Sigmoid colon (tissue), 4 donors: ENCODE measurements around the gene MRC2.

Experiments
- EP300 ChIP-seq, 4 donors: sonication (generic); formaldehyde crosslinking; IDR thresholded peaks; one replicate each; pipeline ENCODE4 v1.6.1; 2017; ENCODE audit warnings: antibody characterized with exemption in 4 of 4
- POLR2A ChIP-seq, 2 donors: fragments of 450-650 bp; IDR thresholded peaks; one replicate each; pipeline ENCODE4 v1.6.1; 2016; ENCODE audit warnings: antibody characterized with exemption in 2 of 2, mild to moderate bottlenecking in 2 of 2, moderate library complexity in 2 of 2
- POLR2AphosphoS5 ChIP-seq, 4 donors: sonication (generic); formaldehyde crosslinking; IDR thresholded peaks; one replicate each; pipeline ENCODE4 v1.6.1; 2017; ENCODE audit warnings: antibody characterized with exemption in 4 of 4
- TF ChIP-seq, protein P1 (sequence below), 4 experiments: fragments of 450-650 bp in 3 of 4; fragments of 200-600 bp in 1 of 4; IDR thresholded peaks; one replicate each; pipeline ENCODE4 v1.5.1; 2016 to 2019; ENCODE audit warnings: antibody characterized with exemption in 4 of 4, mild to moderate bottlenecking in 3 of 4, moderate library complexity in 2 of 4

DNA sequence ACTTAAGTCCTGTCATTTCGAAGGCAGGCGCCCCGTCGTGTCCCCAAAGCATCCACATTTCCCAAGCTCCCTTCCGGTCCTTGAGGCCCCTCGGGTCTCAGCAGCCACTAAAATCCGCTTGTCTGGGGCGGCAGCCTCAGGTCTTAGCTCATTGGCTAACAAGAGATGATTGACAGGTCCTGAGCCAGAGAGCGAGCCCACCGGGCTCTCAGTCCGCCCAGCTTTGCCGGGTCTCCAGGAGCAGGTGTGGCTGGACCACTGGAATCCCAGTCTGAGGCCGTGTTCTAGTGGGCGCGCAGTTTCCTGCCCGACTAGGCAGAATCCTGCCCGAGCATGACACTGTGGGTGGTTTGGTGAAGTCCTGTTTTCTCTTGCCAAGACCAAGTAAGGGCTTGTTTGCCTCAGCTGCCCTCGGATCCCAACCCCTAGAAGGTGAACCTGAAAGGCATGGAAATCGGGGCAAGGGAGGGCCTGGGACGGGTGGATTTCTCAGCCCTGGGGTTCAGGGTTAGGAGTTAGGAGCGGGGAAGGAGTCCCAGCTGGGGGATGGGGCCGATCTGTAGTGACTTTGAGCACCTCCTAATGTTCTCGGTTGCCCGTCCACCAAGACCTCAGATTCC is 42.8 kb downstream of the MRC2 start:
- TF ChIP-seq POLR2AphosphoS5 (IDR thresholded peaks at IDR 0.05) (no peak), POLR2A (IDR thresholded peaks at IDR 0.05) (no peak), EP300 (IDR thresholded peaks at IDR 0.05) (no peak)
- TF ChIP-seq, protein P1, sequence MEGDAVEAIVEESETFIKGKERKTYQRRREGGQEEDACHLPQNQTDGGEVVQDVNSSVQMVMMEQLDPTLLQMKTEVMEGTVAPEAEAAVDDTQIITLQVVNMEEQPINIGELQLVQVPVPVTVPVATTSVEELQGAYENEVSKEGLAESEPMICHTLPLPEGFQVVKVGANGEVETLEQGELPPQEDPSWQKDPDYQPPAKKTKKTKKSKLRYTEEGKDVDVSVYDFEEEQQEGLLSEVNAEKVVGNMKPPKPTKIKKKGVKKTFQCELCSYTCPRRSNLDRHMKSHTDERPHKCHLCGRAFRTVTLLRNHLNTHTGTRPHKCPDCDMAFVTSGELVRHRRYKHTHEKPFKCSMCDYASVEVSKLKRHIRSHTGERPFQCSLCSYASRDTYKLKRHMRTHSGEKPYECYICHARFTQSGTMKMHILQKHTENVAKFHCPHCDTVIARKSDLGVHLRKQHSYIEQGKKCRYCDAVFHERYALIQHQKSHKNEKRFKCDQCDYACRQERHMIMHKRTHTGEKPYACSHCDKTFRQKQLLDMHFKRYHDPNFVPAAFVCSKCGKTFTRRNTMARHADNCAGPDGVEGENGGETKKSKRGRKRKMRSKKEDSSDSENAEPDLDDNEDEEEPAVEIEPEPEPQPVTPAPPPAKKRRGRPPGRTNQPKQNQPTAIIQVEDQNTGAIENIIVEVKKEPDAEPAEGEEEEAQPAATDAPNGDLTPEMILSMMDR (IDR thresholded peaks at IDR 0.05) = no peak
